ENCODE results near the gene EIF4B. TPM values are rescaled to one million over a fixed set of nuclear protein-coding genes. Genes with fewer than 3 reads are reported as not detected.

Gene EIF4B
- total and polyA plus RNA-seq, 9 of the 15 experiments (the other 6 are each of a cell fraction or from before 2014, with no cell fraction given), result 138 to 669 (median 552) TPM

GRCh38 chr12:53079226-53080117 is 73.2 kb downstream of the EIF4B start, which contains the start of gene SPRYD3 (continued):
- TF ChIP-seq ZBTB8A (IDR thresholded peaks at IDR 0.05; ENCODE audit: partially characterized antibody) (no peak), MITF (IDR thresholded peaks at IDR 0.05) (no peak), HNRNPK (IDR thresholded peaks at IDR 0.05; ENCODE audit: low read depth, low read length, poor library complexity, severe bottlenecking) (no peak), NONO (IDR thresholded peaks at IDR 0.05; ENCODE audit: low read depth in 2 of 2, low read length in 1 of 2) (no peak), HMG20B (CRISPR knock-in tag; IDR thresholded peaks at IDR 0.05) (no peak), NR4A1 (CRISPR knock-in tag; IDR thresholded peaks at IDR 0.05) (0 out of 2 replicates have a peak, but pooled peaks have one; percentile 25), NR4A1 (tag; IDR thresholded peaks at IDR 0.05) (no peak), MTA2 (IDR thresholded peaks at IDR 0.05; ENCODE audit: low read depth) (no peak), DNMT1 (IDR thresholded peaks at IDR 0.05) (no peak), CEBPG (CRISPR knock-in tag; IDR thresholded peaks at IDR 0.05) (no peak), CEBPG (tag; conservative IDR thresholded peaks at IDR 0.05 in 1 of 2, IDR thresholded peaks at IDR 0.05 in 1 of 2) (no peak), ZNF280A (IDR thresholded peaks at IDR 0.05; ENCODE audit: low read depth, partially characterized antibody) (no peak), SMAD1 (IDR thresholded peaks at IDR 0.05; ENCODE audit: low read depth, low read length, partially characterized antibody) (no peak), ZNF311 (CRISPR knock-in tag; IDR thresholded peaks at IDR 0.05) (no peak), ZBTB26 (CRISPR knock-in tag; IDR thresholded peaks at IDR 0.05) (no peak), DPF2 (IDR thresholded peaks at IDR 0.05) (no peak), BMI1 (IDR thresholded peaks at IDR 0.05; ENCODE audit: low read length) (no peak), NKRF (IDR thresholded peaks at IDR 0.05; ENCODE audit: borderline replicate concordance) (no peak), PHB2 (IDR thresholded peaks at IDR 0.05; ENCODE audit: low read depth) (no peak), ZFP30 (CRISPR knock-in tag; IDR thresholded peaks at IDR 0.05; ENCODE audit: borderline replicate concordance) (no peak), HNRNPL (IDR thresholded peaks at IDR 0.05; ENCODE audit: low read depth, low read length) (peak; percentile 89), PHF20 (IDR thresholded peaks at IDR 0.05; ENCODE audit: partially characterized antibody) (peak; percentile 56), EWSR1 (IDR thresholded peaks at IDR 0.05; ENCODE audit: borderline replicate concordance, low read depth, partially characterized antibody) (no peak)
